Measurements from ENCODE around the gene NUP62.

Gene NUP62

DNA sequence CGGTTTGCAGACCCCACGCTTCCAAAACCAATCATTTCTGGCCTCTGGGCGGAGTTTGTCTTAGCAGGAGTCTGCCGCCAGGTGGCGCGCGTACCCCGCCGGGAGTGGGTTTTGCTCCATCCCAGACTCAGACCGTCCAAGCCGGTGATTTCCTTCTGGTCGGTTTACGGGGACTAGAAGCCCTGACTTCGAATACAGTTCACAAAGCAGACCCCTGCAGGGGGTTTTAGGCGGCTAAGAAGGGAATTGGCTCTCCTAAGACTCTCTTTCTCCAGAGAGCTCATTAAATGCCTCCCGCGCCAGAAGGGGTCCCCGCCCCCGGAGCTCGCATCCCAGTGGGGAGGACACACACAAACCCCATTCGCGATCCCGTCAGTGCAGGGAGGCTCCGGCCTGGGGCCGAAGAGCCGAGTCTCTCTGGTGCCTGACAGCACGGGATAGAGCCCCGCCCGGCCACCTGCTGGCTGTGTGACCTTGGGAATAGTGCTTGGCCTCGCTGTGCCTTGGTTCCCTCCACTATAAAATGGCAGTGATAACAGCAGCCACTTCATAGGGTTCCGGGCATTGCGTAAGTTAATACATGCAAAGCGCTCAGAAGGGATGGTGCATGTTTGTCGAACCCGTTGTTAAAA is 8.6 kb upstream of the NUP62 start:
- peak; percentile 87 for FAIRE-seq
- TF ChIP-seq POU2F2 (IDR thresholded peaks at IDR 0.05; ENCODE audit: low read depth, low read length) (0 out of 2 replicates have a peak, but pooled peaks have one; percentile 53), POLR2A (IDR thresholded peaks at IDR 0.05; ENCODE audit: low read depth, low read length) (no peak)
- peak; percentile 71 for DNase-seq (ENCODE audit: insufficient read length, low spot score)

DNA sequence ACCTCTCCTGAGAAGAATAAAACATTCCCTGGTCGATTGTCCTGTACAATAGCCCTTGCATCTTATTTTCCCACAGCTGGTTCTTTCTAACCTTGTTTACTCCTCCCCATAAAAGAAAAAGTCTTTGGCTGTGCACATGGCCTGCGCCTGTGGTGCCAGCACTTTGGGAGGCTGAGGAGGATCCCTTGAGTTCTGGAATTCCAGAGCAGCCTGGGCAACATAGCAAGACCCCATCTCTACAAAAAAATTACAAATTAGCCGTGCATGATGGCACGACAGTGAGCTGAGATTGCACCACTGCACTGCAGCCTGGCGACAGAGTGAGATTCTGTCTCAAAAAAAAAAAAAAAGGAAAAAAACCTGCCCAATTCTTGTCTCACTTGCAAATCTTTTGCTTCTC is 7.2 kb upstream of the NUP62 start:
- DNase-seq (ENCODE audit: insufficient read length, low spot score) (no peak), FAIRE-seq (no peak)
- TF ChIP-seq POLR2AphosphoS5 (IDR thresholded peaks at IDR 0.05; ENCODE audit: low read depth, low read length) (no peak), SPI1 (IDR thresholded peaks at IDR 0.05; ENCODE audit: low read depth, low read length) (no peak), TAF1 (IDR thresholded peaks at IDR 0.05; ENCODE audit: low read depth, low read length) (no peak)

DNA sequence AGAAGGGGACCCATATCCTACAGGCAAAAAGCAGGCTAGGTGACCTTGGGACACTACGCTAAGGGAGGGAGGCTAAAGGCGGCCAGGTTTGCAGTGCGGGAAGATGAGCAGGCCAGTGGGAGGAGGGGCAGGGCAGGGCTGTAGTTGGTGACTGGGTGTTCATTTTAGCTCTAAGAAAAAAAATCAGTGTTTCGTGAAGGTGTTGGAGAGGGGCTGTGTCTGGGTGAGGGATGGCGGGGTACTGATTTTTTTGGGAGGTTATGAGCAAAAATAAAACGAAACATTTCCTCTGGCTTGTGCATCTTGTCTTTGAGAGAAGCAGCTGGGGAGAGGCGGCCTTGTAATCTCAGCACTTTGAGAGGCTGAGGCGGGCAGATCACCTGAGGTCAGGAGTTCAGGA is 4.3 kb upstream of the NUP62 start:
- FAIRE-seq, result no peak
- no peak for DNase-seq (ENCODE audit: insufficient read length, low spot score)
- no peak for TF ChIP-seq TAF1 (IDR thresholded peaks at IDR 0.05; ENCODE audit: low read depth, low read length)
- TF ChIP-seq POLR2A (IDR thresholded peaks at IDR 0.05; ENCODE audit: low read depth, low read length), result peak; percentile 69
- no peak; the same call in none of the 2 replicates for TF ChIP-seq POLR2AphosphoS5 (IDR thresholded peaks at IDR 0.05; ENCODE audit: low read depth, low read length)
- no peak for TF ChIP-seq PAX5 (IDR thresholded peaks at IDR 0.05; ENCODE audit: insufficient read depth, low read length, severe bottlenecking)
- peak; percentile 9; the same call in 1 of the 2 replicates for TF ChIP-seq POU2F2 (IDR thresholded peaks at IDR 0.05; ENCODE audit: low read depth, low read length)
- no peak for TF ChIP-seq SPI1 (IDR thresholded peaks at IDR 0.05; ENCODE audit: low read depth, low read length)

DNA sequence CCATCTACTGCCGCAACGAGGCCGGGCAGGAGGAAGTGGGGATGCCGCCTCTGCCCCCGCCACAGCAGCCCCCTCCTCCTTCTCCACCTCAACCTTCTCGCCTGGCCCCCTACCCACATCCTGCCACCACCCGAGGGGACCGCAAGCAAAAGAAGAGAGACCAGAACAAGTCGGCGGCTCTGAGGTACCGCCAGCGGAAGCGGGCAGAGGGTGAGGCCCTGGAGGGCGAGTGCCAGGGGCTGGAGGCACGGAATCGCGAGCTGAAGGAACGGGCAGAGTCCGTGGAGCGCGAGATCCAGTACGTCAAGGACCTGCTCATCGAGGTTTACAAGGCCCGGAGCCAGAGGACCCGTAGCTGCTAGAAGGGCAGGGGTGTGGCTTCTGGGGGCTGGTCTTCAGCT is 3.4 kb upstream of the NUP62 start:
- FAIRE-seq (no peak), DNase-seq (ENCODE audit: insufficient read length, low spot score) (no peak)
- TF ChIP-seq POLR2AphosphoS5 (IDR thresholded peaks at IDR 0.05; ENCODE audit: low read depth, low read length), result peak; percentile 39; the same call in 1 of the 2 replicates
- no peak for TF ChIP-seq PAX5 (IDR thresholded peaks at IDR 0.05; ENCODE audit: insufficient read depth, low read length, severe bottlenecking)
- TF ChIP-seq TAF1 (IDR thresholded peaks at IDR 0.05; ENCODE audit: low read depth, low read length), result no peak
- TF ChIP-seq POLR2A (IDR thresholded peaks at IDR 0.05; ENCODE audit: low read depth, low read length), result no peak; the same call in 1 of the 2 replicates
- TF ChIP-seq SPI1 (IDR thresholded peaks at IDR 0.05; ENCODE audit: low read depth, low read length), result no peak

DNA sequence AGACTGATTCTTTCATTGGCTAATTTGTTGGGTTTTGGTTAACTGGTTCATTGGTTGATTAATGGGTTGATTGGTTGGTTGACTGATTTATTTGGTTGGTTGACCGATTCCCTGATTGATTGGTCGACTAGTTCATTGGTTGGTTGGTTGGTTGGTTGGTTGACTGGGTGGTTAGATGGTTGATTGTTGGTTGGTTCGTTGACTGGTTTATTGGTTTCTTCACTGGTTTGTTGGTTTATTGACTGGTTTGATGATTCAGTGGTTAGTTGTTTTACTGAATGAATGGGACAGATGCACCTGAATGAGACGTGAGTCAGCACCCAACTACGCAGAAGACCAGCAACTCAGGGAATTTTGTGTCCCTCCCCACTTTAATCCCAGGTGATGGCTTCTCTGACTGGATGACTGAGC is 2.7 kb upstream of the NUP62 start:
- TF ChIP-seq POLR2AphosphoS5 (IDR thresholded peaks at IDR 0.05; ENCODE audit: low read depth, low read length) (peak; percentile 36; the same call in 1 of the 2 replicates), POLR2A (IDR thresholded peaks at IDR 0.05; ENCODE audit: low read depth, low read length) (0 out of 2 replicates have a peak, but pooled peaks have one; percentile 17), PAX5 (IDR thresholded peaks at IDR 0.05; ENCODE audit: insufficient read depth, low read length, severe bottlenecking) (no peak)

DNA sequence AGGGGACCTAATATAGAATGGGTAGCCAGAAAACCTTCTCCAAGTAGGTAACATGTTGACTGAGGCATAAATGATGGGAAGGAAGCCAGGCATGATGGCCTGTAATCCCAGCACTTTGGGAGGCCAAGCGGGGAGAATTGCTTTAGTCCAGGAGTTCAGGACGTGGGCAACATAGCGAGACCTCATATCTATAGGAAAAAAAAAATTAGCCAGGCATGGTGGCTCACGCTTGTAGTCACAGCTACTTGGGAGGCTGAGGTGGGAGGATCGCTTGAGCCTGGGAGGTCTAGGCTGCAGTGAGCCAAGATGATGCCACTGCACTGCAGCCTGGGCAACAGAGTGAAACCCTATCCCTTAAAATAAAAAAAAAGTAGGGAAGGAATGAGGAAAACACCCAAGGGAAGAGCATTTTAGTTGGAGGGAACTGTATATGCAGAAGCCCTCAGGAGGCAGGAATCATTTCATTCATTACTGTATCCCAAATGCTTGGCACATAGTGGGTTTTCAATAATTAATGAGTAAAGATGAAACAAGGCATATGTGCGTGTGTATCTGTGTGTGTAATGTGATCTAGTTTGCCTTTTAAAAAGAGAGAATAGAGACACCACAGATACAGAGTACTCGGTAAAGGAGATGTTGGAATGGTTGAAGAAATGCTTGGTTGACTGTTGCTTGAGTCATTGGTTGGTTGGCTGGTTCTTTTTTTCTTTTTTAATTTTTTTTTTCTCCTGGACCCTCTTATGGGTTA is 2.2 kb upstream of the NUP62 start:
- DNase-seq (ENCODE audit: insufficient read length, low spot score) (no peak), FAIRE-seq (no peak)
- TF ChIP-seq SPI1 (IDR thresholded peaks at IDR 0.05; ENCODE audit: low read depth, low read length), result no peak
- no peak for TF ChIP-seq POU2F2 (IDR thresholded peaks at IDR 0.05; ENCODE audit: low read depth, low read length)
- TF ChIP-seq TAF1 (IDR thresholded peaks at IDR 0.05; ENCODE audit: low read depth, low read length), result no peak
- 0 out of 2 replicates have a peak, but pooled peaks have one; percentile 45 for TF ChIP-seq POLR2AphosphoS5 (IDR thresholded peaks at IDR 0.05; ENCODE audit: low read depth, low read length)

More for the DNA sequence above, 2.7 kb upstream of the NUP62 start:
- DNase-seq (ENCODE audit: insufficient read length, low spot score), result no peak
- FAIRE-seq, result no peak

DNA sequence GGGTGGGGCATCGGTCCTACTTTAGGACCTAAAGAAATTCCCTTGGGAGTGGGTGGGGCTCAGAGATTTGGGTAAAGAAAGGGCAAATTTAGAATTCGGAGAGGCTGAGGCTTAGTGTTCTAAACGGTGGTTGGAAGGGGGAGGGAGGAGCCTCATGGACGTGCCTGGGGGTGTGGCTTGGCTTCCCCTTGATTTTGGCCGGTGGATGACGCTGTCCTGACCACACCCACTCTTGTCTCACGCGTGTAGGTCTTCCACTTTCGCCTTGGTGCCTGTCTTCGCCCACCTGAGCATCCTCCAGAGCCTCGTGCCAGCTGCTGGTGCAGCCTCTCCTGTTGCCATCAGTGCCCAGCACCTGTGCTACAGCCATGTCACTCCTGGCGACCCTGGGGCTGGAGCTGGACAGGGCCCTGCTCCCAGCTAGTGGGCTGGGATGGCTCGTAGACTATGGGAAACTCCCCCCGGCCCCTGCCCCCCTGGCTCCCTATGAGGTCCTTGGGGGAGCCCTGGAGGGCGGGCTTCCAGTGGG is 1.2 kb upstream of the NUP62 start:
- TF ChIP-seq POLR2AphosphoS5 (IDR thresholded peaks at IDR 0.05; ENCODE audit: low read depth, low read length) (no peak), SPI1 (IDR thresholded peaks at IDR 0.05; ENCODE audit: low read depth, low read length) (no peak), TAF1 (IDR thresholded peaks at IDR 0.05; ENCODE audit: low read depth, low read length) (no peak), PAX5 (IDR thresholded peaks at IDR 0.05; ENCODE audit: insufficient read depth, low read length, severe bottlenecking) (no peak), POLR2A (IDR thresholded peaks at IDR 0.05; ENCODE audit: low read depth, low read length) (no peak), POU2F2 (IDR thresholded peaks at IDR 0.05; ENCODE audit: low read depth, low read length) (no peak)
- no peak for FAIRE-seq
- DNase-seq (ENCODE audit: insufficient read length, low spot score), result no peak

DNA sequence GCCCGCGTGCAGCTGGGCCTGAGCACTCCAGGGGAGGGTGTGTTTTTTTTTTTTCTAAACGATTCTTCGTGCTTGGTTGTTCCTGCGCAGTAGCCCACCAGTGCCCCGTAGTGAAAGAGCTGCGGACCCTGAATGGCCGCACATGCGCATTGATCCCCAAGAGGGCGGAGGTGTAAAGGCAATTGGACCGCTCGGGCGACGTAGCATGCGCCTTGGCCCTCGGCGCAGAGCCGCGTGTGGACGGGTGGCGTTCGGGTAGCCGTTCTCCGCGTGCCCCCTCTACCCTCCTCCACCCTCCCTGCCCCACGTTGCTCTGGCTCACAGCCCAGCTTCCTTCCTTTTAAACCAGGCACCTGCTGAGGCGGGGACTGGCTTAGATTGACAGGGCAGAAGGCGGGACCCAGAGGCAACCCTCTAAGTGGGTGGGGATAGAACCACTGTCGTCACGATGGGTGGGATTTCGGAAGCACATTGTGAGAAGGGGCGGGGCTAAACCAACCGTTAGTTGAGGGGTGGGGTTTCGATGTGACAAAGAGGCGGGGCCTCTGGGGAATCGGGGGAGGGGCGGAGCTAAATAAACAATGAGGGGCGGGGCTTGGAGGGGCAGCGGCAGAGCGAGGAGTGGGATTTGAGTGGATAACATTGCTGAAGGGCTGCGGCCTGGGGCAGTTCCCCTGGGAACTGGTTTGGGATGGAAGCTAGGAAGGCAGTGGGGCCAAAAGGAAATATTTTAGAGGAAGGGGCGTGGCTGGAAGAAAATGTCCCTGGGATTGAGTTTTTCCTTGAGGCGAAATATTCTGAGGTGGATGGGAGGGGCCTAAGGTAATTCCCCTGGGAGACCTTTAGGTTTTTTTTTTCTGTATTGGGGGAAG is 543 bp upstream of the NUP62 start:
- FAIRE-seq (no peak), DNase-seq (ENCODE audit: insufficient read length, low spot score) (peak; percentile 87)
- TF ChIP-seq TAF1 (IDR thresholded peaks at IDR 0.05; ENCODE audit: low read depth, low read length), result peak; percentile 79
- TF ChIP-seq POLR2AphosphoS5 (IDR thresholded peaks at IDR 0.05; ENCODE audit: low read depth, low read length), result peak; percentile 98
- peak; percentile 98 for TF ChIP-seq POLR2A (IDR thresholded peaks at IDR 0.05; ENCODE audit: low read depth, low read length)
- TF ChIP-seq SPI1 (IDR thresholded peaks at IDR 0.05; ENCODE audit: low read depth, low read length), result no peak
- no peak for TF ChIP-seq PAX5 (IDR thresholded peaks at IDR 0.05; ENCODE audit: insufficient read depth, low read length, severe bottlenecking)
- peak; percentile 93; the same call in 1 of the 2 replicates for TF ChIP-seq POU2F2 (IDR thresholded peaks at IDR 0.05; ENCODE audit: low read depth, low read length)

DNA sequence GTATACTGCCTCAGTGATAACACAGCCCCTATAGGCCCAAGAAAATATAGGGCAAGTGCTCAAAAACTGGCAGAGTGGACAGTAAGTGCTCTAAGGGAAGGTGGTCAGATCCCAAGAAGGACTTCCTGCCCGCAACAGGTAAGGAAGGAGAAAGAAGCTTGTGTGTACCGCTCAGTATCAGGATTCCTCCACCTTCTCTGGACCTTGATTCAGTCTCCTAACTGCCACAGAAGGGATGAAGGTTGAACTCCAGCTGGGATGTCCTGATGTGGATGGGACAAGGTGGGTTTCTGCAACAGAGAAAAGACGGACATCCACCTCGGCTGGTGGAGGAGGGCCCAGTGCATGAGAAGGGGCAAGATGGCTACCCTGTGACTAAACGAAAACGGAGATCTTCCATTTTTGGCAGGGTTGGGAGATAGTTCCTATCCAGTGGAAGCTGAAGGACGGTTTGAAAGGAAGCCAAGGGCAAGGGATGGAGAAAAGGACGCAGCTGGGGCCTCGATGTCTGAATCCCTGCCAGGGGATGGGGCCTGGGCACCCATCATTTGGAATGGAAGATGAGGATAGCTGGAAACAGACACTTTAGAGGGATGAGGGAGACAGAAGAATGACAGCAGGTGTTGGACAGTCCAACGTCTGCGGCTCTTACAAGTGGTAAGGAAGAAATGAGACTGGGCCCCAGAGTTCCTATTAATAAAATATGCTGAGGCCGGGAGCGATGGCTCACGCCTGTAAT is 1.6 kb downstream of the NUP62 start:
- DNase-seq (ENCODE audit: insufficient read length, low spot score) (no peak), FAIRE-seq (peak; percentile 40)
- TF ChIP-seq SPI1 (IDR thresholded peaks at IDR 0.05; ENCODE audit: low read depth, low read length) (no peak), TAF1 (IDR thresholded peaks at IDR 0.05; ENCODE audit: low read depth, low read length) (no peak), POLR2AphosphoS5 (IDR thresholded peaks at IDR 0.05; ENCODE audit: low read depth, low read length) (no peak), POLR2A (IDR thresholded peaks at IDR 0.05; ENCODE audit: low read depth, low read length) (no peak)
